A549 (cell line): Measurements from ENCODE around the gene SERINC5.

Source experiments
- EHMT2 ChIP-seq: fragments of 200-600 bp; sonication (generic); IDR thresholded peaks from 2 replicates; pipeline ENCODE4 v1.6.1; 2016; ENCODE audit warnings: antibody characterized with exemption, low read depth, mild to moderate bottlenecking, moderate library complexity
- EP300 ChIP-seq, 2 experiments: fragments of >200 bp; sonication (Bioruptor Twin); formaldehyde crosslinking; IDR thresholded peaks; 2 replicates in 1 of 2; 3 replicates in 1 of 2; pipeline ENCODE4 v1.6.1; 2016 to 2017
- JUN ChIP-seq, 2 experiments: fragments of >200 bp; sonication (Bioruptor Twin); formaldehyde crosslinking; IDR thresholded peaks; 2 replicates in 1 of 2; 3 replicates in 1 of 2; pipeline ENCODE4 v1.6.1; 2016 to 2017
- JUNB ChIP-seq: fragments of >200 bp; sonication (Bioruptor Twin); formaldehyde crosslinking; IDR thresholded peaks from 2 replicates; pipeline ENCODE4 v1.6.1; 2016
- MYC ChIP-seq: IDR thresholded peaks from 2 replicates; pipeline ENCODE4 v1.6.1; 2012; ENCODE audit warnings: mild to moderate bottlenecking, inconsistent platforms, low read length, improper control_type of control experiment, borderline replicate concordance
- NFE2L2 ChIP-seq: fragments of 150-350 bp; conservative IDR thresholded peaks from 2 replicates; pipeline ENCODE4 v1.6.1; 2014; ENCODE audit warnings: low read length
- RAD21 ChIP-seq, 2 experiments: fragments of >200 bp in 1 of 2; sonication (Bioruptor Twin) in 1 of 2; formaldehyde crosslinking in 1 of 2; IDR thresholded peaks in 1 of 2; conservative IDR thresholded peaks in 1 of 2; 2 replicates in 1 of 2; 3 replicates in 1 of 2; pipeline ENCODE4 v1.6.1; 2012 to 2018; ENCODE audit warnings: inconsistent platforms in 1 of 2
- RFX5 ChIP-seq: fragments of 450-650 bp; IDR thresholded peaks from 2 replicates; pipeline ENCODE4 v1.7.1; 2014; ENCODE audit warnings: antibody characterized with exemption, mild to moderate bottlenecking, moderate library complexity
- TP53 ChIP-seq: fragments of 250-450 bp; sonication (Bioruptor Pico); IDR thresholded peaks from 2 replicates; pipeline ENCODE4 v1.5.0; 2021; ENCODE audit warnings: mild to moderate bottlenecking, moderate library complexity
- ZFP36 ChIP-seq: fragments of 450-650 bp; IDR thresholded peaks from 2 replicates; pipeline ENCODE4 v1.6.1; 2014; ENCODE audit warnings: borderline replicate concordance; ENCODE audit not compliant: partially characterized antibody
- TF ChIP-seq, protein P1 (sequence below): IDR thresholded peaks from 2 replicates; pipeline ENCODE4 v1.6.1; 2012; ENCODE audit warnings: low read depth, borderline replicate concordance
- TF ChIP-seq, protein P2 (sequence below): fragments of 200-600 bp; sonication (generic); IDR thresholded peaks from 2 replicates; pipeline ENCODE4 v1.6.1; 2016; ENCODE audit warnings: antibody characterized with exemption, mild to moderate bottlenecking, moderate library complexity
- TF ChIP-seq, protein P3 (sequence below): fragments of >200 bp; sonication (Bioruptor Twin); formaldehyde crosslinking; IDR thresholded peaks from 3 replicates; pipeline ENCODE4 v1.5.1; 2016

DNA sequence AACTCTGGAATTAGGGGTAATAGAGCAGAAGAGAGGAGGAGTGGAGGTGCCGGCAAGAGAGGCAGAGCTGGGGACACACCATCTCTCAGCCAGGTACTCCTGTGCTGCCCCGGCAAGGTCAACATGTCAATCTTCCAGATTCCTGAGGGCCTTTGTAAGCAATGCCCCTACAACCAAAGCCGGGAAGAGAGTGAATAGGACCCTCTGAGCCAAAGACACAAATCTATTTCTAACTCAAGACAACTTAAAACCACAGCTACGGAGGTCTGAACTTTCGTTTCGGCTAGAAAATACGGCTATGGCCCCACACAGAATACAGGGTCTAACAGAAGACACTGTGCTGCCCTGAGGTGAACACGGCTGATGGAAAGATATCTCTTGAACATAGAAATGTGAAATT lies 66.6 kb downstream of the SERINC5 start:
- TF ChIP-seq, protein P1, sequence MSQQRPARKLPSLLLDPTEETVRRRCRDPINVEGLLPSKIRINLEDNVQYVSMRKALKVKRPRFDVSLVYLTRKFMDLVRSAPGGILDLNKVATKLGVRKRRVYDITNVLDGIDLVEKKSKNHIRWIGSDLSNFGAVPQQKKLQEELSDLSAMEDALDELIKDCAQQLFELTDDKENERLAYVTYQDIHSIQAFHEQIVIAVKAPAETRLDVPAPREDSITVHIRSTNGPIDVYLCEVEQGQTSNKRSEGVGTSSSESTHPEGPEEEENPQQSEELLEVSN, result no peak
- TF ChIP-seq RFX5 (no peak), JUN (IDR thresholded peaks at IDR 0.05) (no peak), EHMT2 (no peak), MYC (no peak), EP300 (IDR thresholded peaks at IDR 0.05) (no peak), RAD21 (conservative IDR thresholded peaks at IDR 0.05 in 1 of 2, IDR thresholded peaks at IDR 0.05 in 1 of 2) (no peak), JUNB (no peak), NFE2L2 (no peak), TP53 (no peak), ZFP36 (no peak)
- TF ChIP-seq, protein P2, sequence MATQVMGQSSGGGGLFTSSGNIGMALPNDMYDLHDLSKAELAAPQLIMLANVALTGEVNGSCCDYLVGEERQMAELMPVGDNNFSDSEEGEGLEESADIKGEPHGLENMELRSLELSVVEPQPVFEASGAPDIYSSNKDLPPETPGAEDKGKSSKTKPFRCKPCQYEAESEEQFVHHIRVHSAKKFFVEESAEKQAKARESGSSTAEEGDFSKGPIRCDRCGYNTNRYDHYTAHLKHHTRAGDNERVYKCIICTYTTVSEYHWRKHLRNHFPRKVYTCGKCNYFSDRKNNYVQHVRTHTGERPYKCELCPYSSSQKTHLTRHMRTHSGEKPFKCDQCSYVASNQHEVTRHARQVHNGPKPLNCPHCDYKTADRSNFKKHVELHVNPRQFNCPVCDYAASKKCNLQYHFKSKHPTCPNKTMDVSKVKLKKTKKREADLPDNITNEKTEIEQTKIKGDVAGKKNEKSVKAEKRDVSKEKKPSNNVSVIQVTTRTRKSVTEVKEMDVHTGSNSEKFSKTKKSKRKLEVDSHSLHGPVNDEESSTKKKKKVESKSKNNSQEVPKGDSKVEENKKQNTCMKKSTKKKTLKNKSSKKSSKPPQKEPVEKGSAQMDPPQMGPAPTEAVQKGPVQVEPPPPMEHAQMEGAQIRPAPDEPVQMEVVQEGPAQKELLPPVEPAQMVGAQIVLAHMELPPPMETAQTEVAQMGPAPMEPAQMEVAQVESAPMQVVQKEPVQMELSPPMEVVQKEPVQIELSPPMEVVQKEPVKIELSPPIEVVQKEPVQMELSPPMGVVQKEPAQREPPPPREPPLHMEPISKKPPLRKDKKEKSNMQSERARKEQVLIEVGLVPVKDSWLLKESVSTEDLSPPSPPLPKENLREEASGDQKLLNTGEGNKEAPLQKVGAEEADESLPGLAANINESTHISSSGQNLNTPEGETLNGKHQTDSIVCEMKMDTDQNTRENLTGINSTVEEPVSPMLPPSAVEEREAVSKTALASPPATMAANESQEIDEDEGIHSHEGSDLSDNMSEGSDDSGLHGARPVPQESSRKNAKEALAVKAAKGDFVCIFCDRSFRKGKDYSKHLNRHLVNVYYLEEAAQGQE, result no peak
- TF ChIP-seq, protein P3, sequence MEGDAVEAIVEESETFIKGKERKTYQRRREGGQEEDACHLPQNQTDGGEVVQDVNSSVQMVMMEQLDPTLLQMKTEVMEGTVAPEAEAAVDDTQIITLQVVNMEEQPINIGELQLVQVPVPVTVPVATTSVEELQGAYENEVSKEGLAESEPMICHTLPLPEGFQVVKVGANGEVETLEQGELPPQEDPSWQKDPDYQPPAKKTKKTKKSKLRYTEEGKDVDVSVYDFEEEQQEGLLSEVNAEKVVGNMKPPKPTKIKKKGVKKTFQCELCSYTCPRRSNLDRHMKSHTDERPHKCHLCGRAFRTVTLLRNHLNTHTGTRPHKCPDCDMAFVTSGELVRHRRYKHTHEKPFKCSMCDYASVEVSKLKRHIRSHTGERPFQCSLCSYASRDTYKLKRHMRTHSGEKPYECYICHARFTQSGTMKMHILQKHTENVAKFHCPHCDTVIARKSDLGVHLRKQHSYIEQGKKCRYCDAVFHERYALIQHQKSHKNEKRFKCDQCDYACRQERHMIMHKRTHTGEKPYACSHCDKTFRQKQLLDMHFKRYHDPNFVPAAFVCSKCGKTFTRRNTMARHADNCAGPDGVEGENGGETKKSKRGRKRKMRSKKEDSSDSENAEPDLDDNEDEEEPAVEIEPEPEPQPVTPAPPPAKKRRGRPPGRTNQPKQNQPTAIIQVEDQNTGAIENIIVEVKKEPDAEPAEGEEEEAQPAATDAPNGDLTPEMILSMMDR, result no peak
